Endothelial cell of umbilical vein (primary cell): ENCODE data around the gene MCM3AP.

Experiments used
- CTCF ChIP-seq, 2 donors: IDR thresholded peaks; 1 replicate in 1 of 2; 2 replicates in 1 of 2; pipeline ENCODE4 v1.5.1; 2011; ENCODE audit warnings: low read length in 2 of 2, mild to moderate bottlenecking in 2 of 2, moderate library complexity in 2 of 2, control low read depth in 1 of 2, inconsistent platforms in 1 of 2, low read depth in 1 of 2; ENCODE audit not compliant: insufficient read depth in 1 of 2; ENCODE audit errors: extremely low read depth in 1 of 2
- EZH2 ChIP-seq: IDR thresholded peaks from 2 replicates; pipeline ENCODE4 v1.6.1; 2012; ENCODE audit warnings: borderline replicate concordance, low read depth, mild to moderate bottlenecking, moderate library complexity, low read length, inconsistent platforms; ENCODE audit not compliant: severe bottlenecking
- FOS ChIP-seq: IDR thresholded peaks from 2 replicates; pipeline ENCODE4 v1.6.1; 2011; ENCODE audit warnings: mild to moderate bottlenecking, low read length, moderate library complexity, borderline replicate concordance; ENCODE audit not compliant: insufficient read depth
- GATA2 ChIP-seq: IDR thresholded peaks from 2 replicates; pipeline ENCODE4 v1.7.0; 2011; ENCODE audit warnings: low read depth, mild to moderate bottlenecking, moderate library complexity, mixed read lengths, low read length; ENCODE audit not compliant: insufficient read length, insufficient read depth
- JUN ChIP-seq: IDR thresholded peaks from 2 replicates; pipeline ENCODE4 v1.6.1; 2011; ENCODE audit warnings: borderline replicate concordance, low read depth; ENCODE audit not compliant: insufficient read length, insufficient read depth
- MAX ChIP-seq: IDR thresholded peaks from 2 replicates; pipeline ENCODE4 v1.6.1; 2011; ENCODE audit not compliant: insufficient read depth, insufficient read length
- MYC ChIP-seq: IDR thresholded peaks from one replicate; pipeline ENCODE4 v1.6.1; 2011; ENCODE audit warnings: mild to moderate bottlenecking, low read depth, low read length
- POLR2A ChIP-seq: IDR thresholded peaks from 2 replicates; pipeline ENCODE4 v1.6.1; 2012; ENCODE audit warnings: low read depth, mild to moderate bottlenecking, control low read depth, low read length
- POLR2AphosphoS5 ChIP-seq: IDR thresholded peaks from 2 replicates; pipeline ENCODE4 v1.6.1; 2012; ENCODE audit warnings: low read depth, mild to moderate bottlenecking, control low read depth, low read length, moderate library complexity; ENCODE audit not compliant: insufficient read depth

DNA sequence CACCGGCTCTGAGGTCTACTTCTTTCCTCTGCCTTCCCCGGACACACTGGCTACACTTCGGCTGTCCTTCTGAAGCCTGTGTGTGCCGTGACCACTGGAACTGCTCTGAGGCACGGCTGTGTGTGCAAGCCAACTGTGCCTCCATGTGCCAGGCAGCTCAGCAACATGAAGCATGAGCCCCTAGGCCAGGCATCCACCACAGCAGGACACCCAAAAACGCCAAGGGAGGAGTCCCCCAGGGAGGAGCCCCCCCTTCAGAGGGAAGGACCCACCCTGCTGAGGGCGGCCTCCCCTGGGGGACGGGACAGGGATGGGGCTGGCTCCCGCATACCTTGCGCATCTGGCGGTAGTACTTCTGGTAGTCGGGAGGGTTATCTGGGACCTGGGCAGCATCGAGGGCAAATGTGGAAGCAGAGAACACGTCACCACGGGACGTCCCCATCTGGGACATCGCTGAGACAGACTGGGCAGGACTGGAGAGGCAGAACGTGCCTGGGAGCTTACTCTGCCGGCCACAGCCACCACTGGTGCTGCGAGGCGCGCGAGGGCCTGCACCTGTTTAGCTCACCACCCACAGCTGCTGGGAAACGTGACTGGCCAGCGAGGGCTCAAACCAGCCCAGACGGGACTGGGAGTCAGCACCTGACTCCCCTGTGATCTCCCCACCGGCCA lies 77.4 kb downstream of the MCM3AP start:
- TF ChIP-seq CTCF (IDR thresholded peaks at IDR 0.05; ENCODE audit: extremely low read depth in 1 of 2, insufficient read depth in 1 of 2, low read depth in 1 of 2, low read length in 2 of 2) (no peak), POLR2A (no peak), JUN (no peak), POLR2AphosphoS5 (no peak), MAX (no peak), EZH2 (no peak), MYC (no peak), FOS (no peak), GATA2 (no peak)
